ENCODE measurements around the gene NECTIN1.

DNA sequence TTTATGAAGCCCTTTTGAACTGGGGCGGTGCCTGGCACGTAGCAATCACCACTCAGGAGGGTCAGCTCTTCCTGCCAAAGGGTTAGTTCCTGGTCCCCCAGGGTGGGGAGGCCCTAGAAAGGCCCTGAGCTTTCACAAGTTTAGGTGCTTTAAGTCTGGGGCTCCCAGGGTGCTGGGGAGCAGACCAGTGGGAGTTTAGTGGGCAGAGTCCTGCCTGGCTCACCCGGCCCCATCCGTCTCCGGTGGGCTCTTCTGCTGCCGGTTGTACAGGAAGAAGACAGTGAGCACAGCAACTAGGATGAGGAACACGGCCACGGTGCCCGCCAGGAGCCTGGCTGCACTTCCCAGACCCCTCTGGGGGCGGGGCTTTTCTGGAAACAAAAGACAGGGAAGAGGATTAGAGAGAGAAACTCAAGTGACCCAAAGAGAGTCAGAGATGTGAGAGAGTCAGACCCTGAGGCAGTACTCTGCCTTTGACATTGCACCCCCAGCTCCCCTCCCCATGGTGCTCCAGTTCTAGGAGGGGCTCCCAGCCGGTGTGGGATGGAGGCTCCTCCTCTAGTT is 89.3 kb downstream of the NECTIN1 start:
- TF ChIP-seq POLR2A (IDR thresholded peaks at IDR 0.05; ENCODE audit: low read length) (no peak), GATA1 (IDR thresholded peaks at IDR 0.05; ENCODE audit: low read depth, low read length) (no peak)
